Right cardiac atrium (tissue), 5 donors: ENCODE results near the gene NMT1. TPM values are rescaled to one million over a fixed set of nuclear protein-coding genes. Genes with fewer than 3 reads are reported as not detected.

Experiments
- microRNA-seq, 2 donors: library from miRNA; unstranded; fragments of <30 nt; microRNA quantifications; one replicate each; pipeline ENCODE4 v1.2.0, GENCODE V29; 2020 to 2021
- polyA plus RNA-seq: library from polyadenylated mRNA; stranded (reverse); fragments of 200-250 nt; gene quantifications from one replicate; pipeline ENCODE4 v1.2.3, GENCODE V29; 2013
- total RNA-seq, 4 donors: library from RNA; stranded (reverse); fragmentation: NEBNext Ultra II Directional; extraction: Animal tissue kit (Norgen Biotek cat#: 25700); gene quantifications; one replicate each; pipeline ENCODE4 v1.2.1, GENCODE V29; 2021
- donor health status: healthy with polysubstance abuse.
- donor health status: DM: no; HTN: yes; CAD: no.
- donor health status: DM: no; HTN: no; CAD: no.
- donor health status: DM: no; HTN: yes; CAD: no; lungs with severe emphysema.
- donor health status: DM: yes; HTN: yes; CAD: no.

NMT1 gene
- total and polyA plus RNA-seq, 5 donors: 33.4 to 105 (median 66.5) TPM

Small RNAs within 50 kb of the gene (microRNA-seq; reads per million reads assigned to microRNA genes)
- gene MIR6784: 0 to 0.42 reads per million in 2 donors

Other genes starting within 250 kb of the NMT1 start
- 10 to 100 TPM; 35.2 to 64.0 (median 48.5) TPM for gene GJC1, start 231.0 kb upstream of the NMT1 start, total RNA-seq
- 20.8 TPM for gene GJC1, start 231.0 kb upstream of the NMT1 start, polyA plus RNA-seq
- gene HIGD1B, start 213.4 kb upstream of the NMT1 start, total RNA-seq: 1 to 10 TPM; 1.6 to 5.5 (median 3.6) TPM
- 10.3 TPM for gene HIGD1B, start 213.4 kb upstream of the NMT1 start, polyA plus RNA-seq
- 10 to 100 TPM; 54.8 to 73.0 (median 59.5) TPM for gene EFTUD2, start 161.9 kb upstream of the NMT1 start, total RNA-seq
- 27.7 TPM for gene EFTUD2, start 161.9 kb upstream of the NMT1 start, polyA plus RNA-seq
- 1 to 10 TPM; 4.6 to 8.3 (median 4.8) TPM for gene GFAP, start 145.8 kb upstream of the NMT1 start, total RNA-seq
- 7.8 TPM for gene GFAP, start 145.8 kb upstream of the NMT1 start, polyA plus RNA-seq
- gene KIF18B, start 113.5 kb upstream of the NMT1 start, total RNA-seq: 1 to 10 TPM in 3 of 4 donors, under 1 TPM in 1; 0.08 to 1.4 (median 1.1) TPM
- gene KIF18B, start 113.5 kb upstream of the NMT1 start, polyA plus RNA-seq: 0.25 TPM
- gene C1QL1, start 93.0 kb upstream of the NMT1 start, total RNA-seq: 1 to 10 TPM in 3 of 4 donors, under 1 TPM in 1; 0.81 to 1.7 (median 1.6) TPM
- 2.0 TPM for gene C1QL1, start 93.0 kb upstream of the NMT1 start, polyA plus RNA-seq
- 10 to 100 TPM; 36.3 to 40.2 (median 37.2) TPM for gene DCAKD, start 9.7 kb upstream of the NMT1 start, total RNA-seq
- 23.6 TPM for gene DCAKD, start 9.7 kb upstream of the NMT1 start, polyA plus RNA-seq
- gene PLCD3, start 71.2 kb downstream of the NMT1 start, total RNA-seq: 100 to 1,000 TPM in 3 of 4 donors, 10 to 100 TPM in 1; 94.2 to 164 (median 138) TPM
- 100 TPM for gene PLCD3, start 71.2 kb downstream of the NMT1 start, polyA plus RNA-seq
- gene ACBD4, start 74.4 kb downstream of the NMT1 start, total RNA-seq: 10 to 100 TPM; 11.9 to 14.8 (median 12.6) TPM
- 12.0 TPM for gene ACBD4, start 74.4 kb downstream of the NMT1 start, polyA plus RNA-seq
- 10 to 100 TPM; 37.1 to 42.6 (median 40.6) TPM for gene HEXIM1, start 87.2 kb downstream of the NMT1 start, total RNA-seq
- gene HEXIM1, start 87.2 kb downstream of the NMT1 start, polyA plus RNA-seq: 21.2 TPM
- 1 to 10 TPM; 3.5 to 8.2 (median 6.6) TPM for gene HEXIM2, start 100.6 kb downstream of the NMT1 start, total RNA-seq
- 6.5 TPM for gene HEXIM2, start 100.6 kb downstream of the NMT1 start, polyA plus RNA-seq
- 10 to 100 TPM; 12.3 to 17.0 (median 14.1) TPM for gene FMNL1, start 160.6 kb downstream of the NMT1 start, total RNA-seq
- 10.5 TPM for gene FMNL1, start 160.6 kb downstream of the NMT1 start, polyA plus RNA-seq
- not detected for gene SPATA32, start 200.8 kb downstream of the NMT1 start, total RNA-seq
- gene SPATA32, start 200.8 kb downstream of the NMT1 start, polyA plus RNA-seq: not detected